DMS53 treated with DMSO at 0.1 percent for 48 hours (cell line): ENCODE results near the gene NTNG2.

Source experiments
- DNase-seq: peaks from one replicate; lab custom pipeline; 2025; ENCODE audit not compliant: unreplicated experiment; lab: John Stamatoyannopoulos, UW

NTNG2 gene

DNA sequence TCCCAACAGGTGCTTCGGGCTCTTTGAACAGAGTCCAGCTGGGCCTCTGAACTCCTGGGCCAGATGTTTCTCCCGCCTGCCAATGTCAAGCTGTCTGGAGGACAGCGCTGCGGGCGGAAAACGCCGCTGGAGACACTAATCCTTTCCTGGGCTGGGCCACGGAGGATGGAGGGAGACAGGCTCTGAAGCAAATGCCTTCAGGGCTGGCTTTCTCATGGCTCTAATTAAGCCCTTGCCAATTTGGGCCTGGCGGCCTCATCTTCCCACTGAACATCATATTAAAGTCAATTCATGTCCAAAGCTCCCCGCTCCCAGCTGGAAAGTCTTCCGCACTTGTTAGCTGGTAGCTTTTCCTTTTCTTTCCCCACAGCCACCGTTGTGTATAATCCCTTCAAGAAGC lies 72.7 kb downstream of the NTNG2 start:
- no peak for DNase-seq

DNA sequence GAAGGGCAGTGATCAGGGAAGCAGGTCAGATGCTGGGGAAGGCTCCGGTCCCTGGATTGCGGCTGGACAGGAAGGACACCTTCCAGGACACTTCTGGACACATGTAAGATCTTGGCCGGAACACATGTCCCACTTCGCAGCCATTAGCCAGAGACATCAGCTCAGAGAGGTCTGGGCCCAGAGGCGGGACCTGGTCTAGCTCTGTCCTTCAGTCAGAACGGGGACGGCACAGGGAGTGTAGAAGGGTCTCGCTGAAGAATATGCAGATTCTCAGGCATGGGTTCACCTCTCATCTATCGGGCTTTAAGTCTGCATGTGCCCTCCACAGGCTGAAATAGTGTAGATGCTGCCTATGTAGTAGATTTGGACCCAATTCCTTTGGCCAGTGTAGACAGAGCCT lies 73.3 kb downstream of the NTNG2 start:
- DNase-seq, result no peak

DNA sequence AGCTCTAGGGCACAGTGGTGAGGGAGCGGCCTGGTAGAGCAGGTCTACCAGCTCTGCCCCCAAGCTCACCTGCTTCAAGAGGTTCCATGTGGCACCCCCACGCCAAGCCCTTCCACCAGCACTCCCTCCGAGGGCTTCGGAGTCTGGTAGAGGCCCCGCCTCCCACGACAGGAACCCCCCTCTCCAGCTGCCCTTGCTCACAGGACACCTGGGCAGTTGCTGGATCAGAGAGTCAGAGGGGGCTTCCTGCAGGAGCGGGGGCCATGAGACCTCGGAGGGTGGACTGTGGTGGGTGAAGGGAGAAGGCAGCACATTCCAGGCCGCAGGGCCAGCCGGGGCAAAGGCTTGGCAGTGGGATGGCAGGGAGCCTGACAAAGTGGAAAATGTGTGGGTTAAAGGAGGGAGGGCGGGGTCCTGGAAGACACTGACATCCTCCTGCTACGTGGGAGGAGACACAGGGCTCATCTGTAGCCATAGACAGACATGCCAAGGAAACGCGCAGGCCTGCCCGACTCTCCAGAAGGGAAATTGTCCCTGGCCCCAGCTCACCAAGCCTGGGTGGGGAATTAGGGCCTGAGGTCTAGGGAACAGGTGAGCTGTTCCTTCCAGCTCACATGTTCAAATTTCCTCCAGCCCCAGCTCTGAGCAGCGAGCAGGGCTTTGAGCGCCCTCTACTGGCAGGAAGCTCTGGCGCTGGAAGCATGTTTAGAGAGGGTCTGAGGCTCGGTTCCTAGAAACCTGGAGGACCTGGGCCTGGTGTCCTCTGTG lies 74.2 kb downstream of the NTNG2 start:
- DNase-seq, result peak; percentile 62

DNA sequence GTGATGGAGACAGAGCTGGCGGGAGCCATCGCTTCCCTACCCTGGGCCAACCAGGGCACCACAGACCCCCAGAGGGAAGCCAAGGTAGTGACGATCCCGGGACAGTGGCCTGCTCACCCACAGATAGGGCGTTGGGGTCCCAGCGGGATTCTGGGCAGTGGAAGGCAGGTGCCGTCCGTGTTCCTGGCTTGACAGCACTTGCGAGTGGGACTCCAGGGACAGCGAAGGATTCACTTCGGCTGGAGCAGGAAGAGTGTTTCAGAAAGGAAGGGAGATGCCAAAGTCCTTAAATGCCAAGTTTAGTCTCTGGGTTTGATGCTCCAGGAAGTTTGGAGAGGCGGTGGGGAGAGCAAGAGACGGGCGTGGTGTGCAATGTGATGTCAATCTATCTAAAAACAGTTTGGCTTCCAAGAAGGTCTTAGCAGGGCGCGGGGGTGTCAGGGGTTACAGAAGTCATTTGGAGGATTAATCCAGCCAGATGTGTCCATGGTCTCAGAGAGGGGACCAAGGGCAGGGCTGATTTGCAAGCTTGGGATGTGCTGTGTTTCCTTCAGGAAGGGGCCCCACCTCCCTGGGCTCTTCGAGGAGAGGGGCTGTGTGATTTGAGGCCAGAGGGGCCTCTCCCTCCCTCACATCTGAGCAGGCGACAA lies 74.9 kb downstream of the NTNG2 start:
- DNase-seq, result no peak

DNA sequence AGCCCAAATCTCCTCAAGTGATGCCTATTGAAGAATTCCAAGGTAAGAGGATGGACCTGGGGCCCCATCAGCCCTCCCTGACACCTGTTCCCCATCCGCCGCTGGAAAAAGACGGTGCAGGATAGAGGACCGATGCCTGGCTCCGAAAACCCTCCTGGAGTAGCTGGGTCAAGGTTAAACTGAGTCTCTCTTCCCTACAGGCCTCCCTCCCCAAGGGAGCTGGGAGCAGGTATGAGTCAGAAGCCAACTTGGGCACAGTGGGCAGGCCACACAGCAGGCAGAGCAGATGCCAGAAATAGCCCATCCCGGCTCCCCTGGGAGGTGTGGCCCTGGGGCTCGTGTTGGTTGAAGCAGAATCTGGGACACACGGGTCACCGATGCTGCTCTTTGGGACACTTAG lies 75.6 kb downstream of the NTNG2 start:
- no peak for DNase-seq

DNA sequence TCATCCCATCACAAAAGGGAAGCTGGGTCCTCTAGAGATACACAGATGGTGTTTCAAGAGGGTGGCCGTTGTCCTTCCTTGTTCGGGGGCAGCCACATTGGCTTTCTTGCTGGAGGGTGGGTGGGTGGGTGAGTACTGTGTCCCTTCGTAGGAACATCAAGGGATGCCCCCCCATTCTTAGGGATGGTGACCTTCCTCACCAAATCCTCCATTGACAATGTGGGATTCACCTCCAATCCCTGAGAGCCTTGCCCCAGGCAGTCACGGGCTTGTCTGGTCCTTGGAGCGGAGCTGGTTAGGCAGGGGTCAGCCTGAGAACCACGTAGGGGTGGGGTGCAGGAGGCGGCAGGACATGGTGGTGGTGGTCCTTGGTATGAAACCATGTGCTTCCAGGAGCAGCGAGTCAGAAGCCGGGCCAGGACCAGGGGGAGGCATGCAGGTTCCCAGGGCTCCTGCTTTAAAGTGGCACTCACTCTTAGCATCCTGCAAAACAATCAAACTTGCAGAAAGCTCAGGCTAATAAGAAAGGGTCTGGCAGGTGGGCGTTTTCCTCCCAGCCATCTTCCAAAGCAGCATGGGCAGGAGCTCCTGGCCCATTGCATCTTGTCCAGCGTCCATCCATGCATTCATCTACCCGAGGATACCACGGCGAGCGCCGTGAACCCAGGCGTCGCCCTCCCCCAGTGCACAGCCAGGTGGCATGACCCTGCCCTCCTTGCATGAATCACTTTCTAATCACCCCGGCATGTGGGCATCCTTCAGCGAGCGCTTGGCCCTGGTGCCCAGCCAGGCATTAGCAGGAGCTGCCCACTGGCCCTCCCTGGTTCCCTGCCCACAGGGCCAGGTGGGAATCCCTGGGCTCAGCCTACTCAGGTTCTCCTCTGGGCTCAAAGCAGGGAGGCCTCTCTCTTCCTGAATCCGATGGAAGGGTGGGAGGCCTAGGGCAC lies 76.4 kb downstream of the NTNG2 start:
- DNase-seq, result no peak

DNA sequence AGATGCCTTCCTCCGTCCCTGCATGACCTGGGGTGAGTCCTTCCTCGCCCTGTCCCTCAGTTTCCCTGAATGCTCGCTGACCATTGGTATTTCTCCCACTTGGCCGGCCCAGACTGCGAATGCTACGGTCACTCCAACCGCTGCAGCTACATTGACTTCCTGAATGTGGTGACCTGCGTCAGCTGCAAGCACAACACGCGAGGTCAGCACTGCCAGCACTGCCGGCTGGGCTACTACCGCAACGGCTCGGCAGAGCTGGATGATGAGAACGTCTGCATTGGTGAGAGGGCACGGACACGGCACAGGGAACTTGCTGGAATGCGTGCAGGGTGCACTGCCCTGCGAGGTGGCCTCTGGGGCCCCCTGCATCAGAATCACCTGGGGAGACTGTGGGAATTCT lies 77.1 kb downstream of the NTNG2 start:
- no peak for DNase-seq

DNA sequence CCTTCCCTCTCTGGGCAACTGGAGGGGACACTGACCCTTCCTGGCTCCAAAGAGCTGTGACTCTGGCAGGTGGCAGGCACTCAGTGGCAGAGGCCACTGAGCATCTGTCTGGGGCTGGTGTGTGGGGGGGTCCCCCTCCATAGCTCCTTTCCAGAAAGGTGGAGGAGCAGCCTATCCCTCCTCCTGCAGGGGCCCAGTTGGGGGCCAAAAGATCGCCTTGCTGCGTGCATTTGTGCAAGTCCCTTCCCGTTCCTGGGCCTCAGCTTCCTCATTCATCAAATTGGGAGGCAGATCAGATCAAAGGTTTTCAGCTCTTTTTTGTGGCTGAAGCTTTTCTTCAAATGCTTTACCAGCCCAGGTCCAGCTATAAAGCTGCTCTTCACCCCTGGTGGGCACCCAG lies 77.7 kb downstream of the NTNG2 start:
- DNase-seq, result no peak

DNA sequence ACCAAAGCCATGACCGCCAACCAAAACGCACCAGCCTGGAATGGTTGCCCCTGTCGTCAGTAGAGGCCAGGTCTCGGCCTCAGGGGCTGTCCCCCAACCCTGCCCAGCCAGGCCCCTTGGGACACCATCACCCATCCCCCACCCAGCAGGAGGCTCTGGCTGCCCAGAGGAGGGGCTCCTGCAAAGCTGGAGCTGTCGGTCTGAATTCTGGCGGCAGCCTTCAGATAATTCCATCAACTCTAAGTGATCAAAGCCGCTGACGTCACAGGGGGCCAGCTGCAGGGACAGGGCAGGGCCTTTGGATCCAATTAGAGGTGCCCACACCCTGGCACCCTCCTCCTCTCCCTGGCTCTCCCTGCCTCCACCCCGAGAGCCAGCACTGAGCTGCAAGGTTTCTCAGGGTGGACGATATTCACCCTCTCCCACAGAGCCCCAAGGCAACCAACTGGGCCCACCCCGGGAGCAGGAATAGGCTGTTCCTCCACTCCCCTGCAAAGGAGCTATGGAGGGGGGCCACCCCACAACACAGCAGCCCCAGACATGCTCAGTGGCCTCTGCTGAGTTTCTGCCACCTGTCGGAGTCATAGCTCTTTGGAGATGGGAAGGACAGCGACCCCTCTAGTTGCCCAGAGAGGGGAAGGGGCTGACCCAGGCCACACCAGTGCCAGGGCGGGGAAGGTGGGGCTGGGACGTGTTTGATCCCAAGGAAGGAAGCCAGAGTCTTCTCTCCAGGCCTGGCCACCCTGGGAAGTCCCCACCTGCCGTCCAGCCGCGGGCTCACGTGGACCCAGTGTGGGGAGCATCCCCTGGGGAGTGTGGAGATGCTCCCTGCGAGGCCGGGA lies 78.4 kb downstream of the NTNG2 start:
- DNase-seq, result no peak

DNA sequence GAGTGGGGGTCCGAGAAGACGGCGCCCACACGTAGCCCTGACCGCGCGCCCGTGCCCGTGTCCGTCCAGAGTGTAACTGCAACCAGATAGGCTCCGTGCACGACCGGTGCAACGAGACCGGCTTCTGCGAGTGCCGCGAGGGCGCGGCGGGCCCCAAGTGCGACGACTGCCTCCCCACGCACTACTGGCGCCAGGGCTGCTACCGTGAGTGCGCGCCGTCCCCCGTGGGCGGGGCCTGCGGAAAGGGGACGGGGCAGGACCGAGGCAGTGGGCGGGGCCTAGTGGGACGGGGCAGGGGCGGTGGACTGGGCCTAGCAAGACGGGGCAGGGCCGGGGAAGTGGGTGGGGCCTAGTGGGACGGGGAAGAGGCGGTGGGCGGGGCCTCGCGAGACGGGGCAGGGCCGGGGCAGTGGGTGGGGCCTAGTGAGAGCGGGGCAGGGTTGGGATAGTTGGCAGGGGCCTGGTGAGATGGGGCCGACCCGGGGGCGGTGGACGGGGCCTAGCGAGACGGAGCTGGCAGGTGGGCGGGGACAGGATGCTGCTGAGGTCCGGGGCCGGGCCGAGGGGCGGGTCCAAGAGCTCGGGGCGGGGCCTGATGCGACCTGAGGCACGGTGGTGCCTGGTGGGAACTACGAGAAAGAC lies 79.1 kb downstream of the NTNG2 start:
- DNase-seq, result peak; percentile 82

DNA sequence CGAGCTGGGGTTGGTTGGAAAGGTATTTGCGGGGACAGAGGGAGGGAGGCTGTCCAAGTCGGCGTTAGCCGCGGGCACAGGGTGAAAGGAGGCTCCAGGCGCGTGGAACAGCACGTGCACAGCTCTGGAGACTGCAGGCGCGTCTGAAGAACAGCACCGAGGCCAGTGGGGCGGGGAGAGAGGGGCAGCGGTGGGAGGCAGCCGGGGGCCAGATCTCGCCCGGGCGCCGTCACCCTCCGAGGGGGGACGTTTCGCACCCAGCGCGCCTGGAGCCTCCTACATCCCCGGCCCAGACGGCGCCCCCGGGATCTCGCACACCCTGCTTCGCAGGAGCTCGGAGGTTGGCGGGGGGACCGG lies 79.6 kb downstream of the NTNG2 start:
- DNase-seq, result no peak

DNA sequence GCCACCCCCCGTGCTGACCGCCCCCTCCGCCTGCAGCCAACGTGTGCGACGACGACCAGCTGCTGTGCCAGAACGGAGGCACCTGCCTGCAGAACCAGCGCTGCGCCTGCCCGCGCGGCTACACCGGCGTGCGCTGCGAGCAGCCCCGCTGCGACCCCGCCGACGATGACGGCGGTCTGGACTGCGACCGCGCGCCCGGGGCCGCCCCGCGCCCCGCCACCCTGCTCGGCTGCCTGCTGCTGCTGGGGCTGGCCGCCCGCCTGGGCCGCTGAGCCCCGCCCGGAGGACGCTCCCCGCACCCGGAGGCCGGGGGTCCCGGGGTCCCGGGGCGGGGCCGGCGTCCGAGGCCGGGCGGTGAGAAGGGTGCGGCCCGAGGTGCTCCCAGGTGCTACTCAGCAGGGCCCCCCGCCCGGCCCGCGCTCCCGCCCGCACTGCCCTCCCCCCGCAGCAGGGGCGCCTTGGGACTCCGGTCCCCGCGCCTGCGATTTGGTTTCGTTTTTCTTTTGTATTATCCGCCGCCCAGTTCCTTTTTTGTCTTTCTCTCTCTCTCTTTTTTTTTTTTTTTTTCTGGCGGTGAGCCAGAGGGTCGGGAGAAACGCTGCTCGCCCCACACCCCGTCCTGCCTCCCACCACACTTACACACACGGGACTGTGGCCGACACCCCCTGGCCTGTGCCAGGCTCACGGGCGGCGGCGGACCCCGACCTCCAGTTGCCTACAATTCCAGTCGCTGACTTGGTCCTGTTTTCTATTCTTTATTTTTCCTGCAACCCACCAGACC lies 80.2 kb downstream of the NTNG2 start:
- no peak for DNase-seq

DNA sequence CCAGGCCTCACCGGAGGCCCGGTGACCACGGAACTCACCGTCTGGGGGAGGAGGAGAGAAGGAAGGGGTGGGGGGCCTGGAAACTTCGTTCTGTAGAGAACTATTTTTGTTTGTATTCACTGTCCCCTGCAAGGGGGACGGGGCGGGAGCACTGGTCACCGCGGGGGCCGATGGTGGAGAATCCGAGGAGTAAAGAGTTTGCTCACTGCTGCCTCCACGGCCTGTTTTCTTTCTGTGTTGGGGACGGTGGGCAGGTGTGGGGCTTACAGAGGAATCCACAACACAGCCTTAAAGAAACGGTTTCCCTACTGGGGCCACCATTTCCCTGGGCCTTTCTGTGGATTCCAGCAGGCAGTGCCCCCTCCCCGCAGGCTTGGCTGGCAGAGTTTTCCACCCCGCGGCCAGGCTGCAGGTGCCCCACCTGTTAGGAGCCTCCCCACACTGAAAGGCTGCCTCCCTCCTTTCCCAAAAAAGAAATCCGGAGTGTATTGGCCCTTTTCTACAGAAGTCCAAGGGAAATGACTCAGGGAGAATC lies 80.8 kb downstream of the NTNG2 start:
- DNase-seq, result no peak

DNA sequence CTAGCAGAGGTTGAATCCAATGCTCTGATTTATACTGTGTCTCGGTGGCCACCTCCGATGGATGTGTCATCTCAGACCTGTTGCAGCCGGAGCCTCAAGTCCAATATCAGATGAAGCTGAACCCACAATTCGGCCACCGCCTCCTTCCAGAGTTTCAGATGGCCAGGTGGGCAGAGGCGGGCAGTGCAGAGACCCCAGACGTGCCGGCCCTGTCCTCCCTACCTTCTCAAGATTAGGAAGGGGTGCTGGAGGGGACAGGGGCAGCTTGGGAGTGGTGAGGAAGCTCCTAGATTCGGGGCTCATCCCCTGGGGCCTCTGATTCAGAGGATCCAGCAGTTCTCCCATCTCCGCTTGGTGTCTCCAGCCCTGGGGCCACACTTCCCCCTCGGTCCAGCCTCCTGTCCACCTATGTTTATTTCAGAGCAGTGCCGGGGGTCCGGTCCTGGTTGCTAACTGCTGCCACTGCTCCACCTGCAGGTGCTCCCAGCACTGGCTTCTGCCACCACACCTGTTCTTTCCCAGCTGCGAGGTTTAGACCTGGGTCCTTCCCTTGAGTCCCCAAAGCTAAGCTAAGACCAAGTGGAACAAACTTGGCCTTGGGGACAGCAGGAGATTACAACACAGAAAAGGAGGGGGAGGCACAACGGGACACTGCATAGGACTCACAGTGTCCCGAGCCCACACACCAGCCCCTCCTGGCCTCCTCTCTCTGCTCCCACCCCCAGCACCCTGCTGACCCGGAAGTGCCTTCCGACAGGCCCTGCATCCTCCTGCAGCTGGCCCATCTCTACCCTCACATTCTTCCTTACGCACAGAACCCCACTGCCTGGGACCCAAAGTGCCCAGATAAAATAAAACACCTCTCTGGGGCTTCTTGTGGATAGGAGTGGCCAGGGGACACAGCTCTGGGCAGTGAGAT lies 81.6 kb downstream of the NTNG2 start:
- no peak for DNase-seq

DNA sequence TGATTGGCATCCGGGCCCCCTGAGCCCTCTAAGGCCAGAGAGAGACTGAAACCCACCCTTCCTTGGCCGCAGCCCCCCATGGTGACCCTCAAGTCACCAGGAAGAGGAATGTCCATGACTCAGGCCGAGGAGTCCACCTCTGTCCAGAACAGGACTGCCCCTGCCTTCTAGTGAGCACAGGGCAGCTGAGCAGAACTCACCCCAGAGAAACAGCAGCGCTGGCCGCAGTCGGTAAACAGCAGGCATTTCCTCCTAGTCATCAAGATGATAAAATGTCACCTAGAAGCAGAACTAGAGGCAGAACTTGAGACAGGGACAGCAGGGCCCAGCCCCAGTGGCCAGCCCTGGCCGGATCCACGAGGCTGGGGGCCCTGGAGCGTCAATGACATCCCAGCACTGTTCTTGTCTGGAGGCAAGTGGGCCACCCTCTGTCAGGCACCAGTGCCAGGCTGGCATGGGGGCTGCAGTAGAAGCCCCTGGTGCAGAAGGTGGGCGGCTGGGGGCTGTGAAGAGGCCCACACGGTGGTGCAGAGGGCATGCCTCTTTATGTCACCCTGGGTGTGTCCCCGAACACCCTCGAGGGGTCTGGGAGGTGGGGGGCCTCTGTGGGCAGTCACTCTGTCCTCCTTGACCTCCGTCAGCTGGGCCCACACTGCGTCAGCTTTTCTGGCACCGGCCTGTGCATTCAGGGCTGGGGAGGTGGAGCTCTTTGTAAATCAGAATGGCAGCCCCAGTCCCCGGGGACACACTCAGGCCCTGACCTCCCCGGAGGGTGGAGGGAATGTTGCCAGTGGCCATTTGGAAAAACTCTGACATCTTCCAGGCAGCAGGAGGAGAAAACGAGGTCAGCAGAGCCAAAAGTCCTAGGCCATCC lies 83.0 kb downstream of the NTNG2 start:
- DNase-seq, result no peak

DNA sequence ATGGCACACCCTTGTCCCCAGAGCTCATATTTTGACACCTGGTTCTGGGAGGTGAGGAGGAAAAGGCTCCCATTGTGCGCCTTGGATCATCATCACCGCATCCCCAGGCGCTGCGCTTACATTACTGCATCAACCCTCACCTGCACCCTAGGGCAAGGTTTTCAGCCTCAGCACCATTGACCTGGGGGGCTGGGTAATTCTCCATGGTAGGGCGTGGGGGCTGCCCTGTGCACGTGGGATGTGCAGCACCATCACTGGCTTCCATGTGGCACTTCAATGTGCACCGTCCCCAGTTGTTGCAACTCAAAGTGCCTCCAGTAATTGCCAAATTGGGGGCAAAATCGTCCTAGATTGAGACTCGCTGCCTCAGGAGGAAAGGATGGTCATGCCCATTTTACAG lies 83.6 kb downstream of the NTNG2 start:
- DNase-seq, result no peak

DNA sequence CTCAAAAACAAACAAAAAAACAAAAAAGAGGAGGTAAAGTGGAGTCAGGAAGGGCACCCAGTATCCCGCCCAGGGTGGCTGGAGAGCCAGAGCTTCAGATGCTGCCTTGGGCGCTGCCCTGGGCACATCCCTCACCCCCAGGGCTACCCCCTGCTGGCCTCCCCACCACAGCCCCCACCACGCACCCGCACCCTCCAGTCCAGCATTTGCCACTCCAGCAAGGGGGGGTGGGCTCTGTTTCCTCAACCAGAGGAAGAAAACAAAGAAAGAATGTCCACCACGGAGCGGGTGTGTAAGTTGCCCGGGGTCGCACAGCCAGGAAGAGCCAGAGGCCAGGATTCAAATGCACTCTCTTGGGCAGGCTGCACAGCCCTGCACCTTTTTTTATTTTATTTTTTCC lies 86.1 kb downstream of the NTNG2 start:
- no peak for DNase-seq
